HepG2 (cell line): ENCODE measurements around the gene ANKK1.

Experiments used
- ADNP ChIP-seq: sonication (generic); formaldehyde crosslinking; IDR thresholded peaks from 2 replicates; pipeline ENCODE4 v1.4.0; 2020; ENCODE audit warnings: missing genetic modification reagents
- CTCF ChIP-seq: sonication (generic); formaldehyde crosslinking; IDR thresholded peaks from 2 replicates; pipeline ENCODE4 v1.5.0; 2020; ENCODE audit warnings: mild to moderate bottlenecking, missing genetic modification reagents, moderate library complexity
- MAX ChIP-seq: IDR thresholded peaks from 2 replicates; pipeline ENCODE4 v1.6.1; 2012; ENCODE audit warnings: inconsistent platforms
- MIER2 ChIP-seq: IDR thresholded peaks from 2 replicates; pipeline ENCODE4 v1.6.1; 2016; ENCODE audit warnings: missing biosample characterization, missing genetic modification reagents
- MYC ChIP-seq: sonication (generic); formaldehyde crosslinking; IDR thresholded peaks from 2 replicates; pipeline ENCODE4 v1.9.0; 2021; ENCODE audit warnings: missing genetic modification reagents, borderline replicate concordance
- NFRKB ChIP-seq: fragments of 450-650 bp; IDR thresholded peaks from 2 replicates; pipeline ENCODE4 v1.6.1; 2017
- RXRA ChIP-seq: sonication (generic); formaldehyde crosslinking; IDR thresholded peaks from 2 replicates; pipeline ENCODE4 v1.5.1; 2020; ENCODE audit warnings: missing genetic modification reagents
- TCF7L2 ChIP-seq: IDR thresholded peaks from 2 replicates; pipeline ENCODE4 v1.6.1; 2011; ENCODE audit warnings: mild to moderate bottlenecking, low read depth, low read length, moderate library complexity
- ZNF614 ChIP-seq: IDR thresholded peaks from 2 replicates; pipeline ENCODE4 v1.6.1; 2018; ENCODE audit warnings: missing biosample characterization, missing genetic modification reagents, inconsistent platforms, borderline replicate concordance
- ZNF720 ChIP-seq: sonication (generic); formaldehyde crosslinking; IDR thresholded peaks from 2 replicates; pipeline ENCODE4 v1.4.0; 2020; ENCODE audit warnings: missing genetic modification reagents
- ZNF780A ChIP-seq: sonication (generic); formaldehyde crosslinking; IDR thresholded peaks from 2 replicates; pipeline ENCODE4 v1.8.0; 2022; ENCODE audit warnings: mild to moderate bottlenecking, missing genetic modification reagents, moderate library complexity

DNA sequence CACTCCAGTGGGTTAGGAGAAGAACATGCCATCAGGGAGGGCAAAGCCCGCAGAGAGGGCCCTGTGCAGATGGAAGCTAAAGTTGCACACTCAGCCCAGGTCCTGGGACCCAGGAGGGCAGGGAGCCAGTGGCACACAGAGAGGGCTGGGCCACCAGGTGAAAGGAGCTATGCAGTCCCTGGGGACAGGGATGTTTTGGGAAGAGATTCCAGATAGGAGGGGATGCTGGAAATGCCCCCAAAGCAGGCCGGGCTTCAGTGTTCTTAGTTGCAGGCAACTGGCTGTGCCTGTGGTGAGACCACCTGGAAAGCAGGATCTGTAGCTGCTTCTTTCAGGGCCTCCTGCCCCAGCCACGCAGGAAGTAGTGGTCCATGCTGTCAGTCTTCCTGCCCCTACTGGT, 19.6 kb downstream of the ANKK1 start:
- TF ChIP-seq ZNF780A (no peak), ZNF720 (no peak), ZNF614 (CRISPR knock-in tag) (no peak), CTCF (CRISPR knock-in tag) (no peak), TCF7L2 (no peak), MIER2 (no peak), NFRKB (no peak), MAX (no peak), MYC (CRISPR knock-in tag) (no peak), ADNP (CRISPR knock-in tag) (no peak), RXRA (CRISPR knock-in tag) (no peak)
